ENCODE results near the gene SHF. TPM values are rescaled to one million over a fixed set of nuclear protein-coding genes. Genes with fewer than 3 reads are reported as not detected.
A peak's percentile ranks its signal among the peaks of the same experiment; 100 is the strongest.

Gene SHF
- total RNA-seq, 1 donor from 2014 or later: 4.6 TPM

- no peak overlapping the region for H3K4me3 Mint-ChIP-seq (ENCODE audit: unreplicated experiment)
- Histone ChIP-seq H3K4me1 (ENCODE audit: insufficient read depth, low read length) (peaks cover 5% of the 10 kb centered on the region), H3K4me3 (ENCODE audit: insufficient read depth, low read depth, low read length) (no peak overlapping the region), H3K79me2 (ENCODE audit: insufficient read depth, low read length) (no peaks in the 10 kb centered on the region), H3K9me3 (ENCODE audit: insufficient read depth, low read depth, low read length) (no peaks in the 10 kb centered on the region), H4K20me1 (ENCODE audit: insufficient read depth, low read length) (no peaks in the 10 kb centered on the region), H3K9ac (ENCODE audit: low read length) (no peak overlapping the region), H3K4me2 (ENCODE audit: low read length) (no peak overlapping the region), H3K36me3 (ENCODE audit: insufficient read depth, low read length) (no peaks in the 10 kb centered on the region), H3K27ac (ENCODE audit: low read depth, low read length) (no peak overlapping the region), H3K27me3 (ENCODE audit: insufficient read depth, low read length) (no peaks in the 10 kb centered on the region), H2AFZ (ENCODE audit: low read depth, low read length) (no peak overlapping the region)
- no peak overlapping the region for H3K27ac Mint-ChIP-seq (ENCODE audit: unreplicated experiment)
- H3K27me3 Mint-ChIP-seq (ENCODE audit: low read depth, unreplicated experiment): no peaks in the 10 kb centered on the region
- no peaks in the 10 kb centered on the region for H3K9me3 Mint-ChIP-seq (ENCODE audit: unreplicated experiment)
- no peak for DNase-seq (ENCODE audit: low read depth)
- H3K4me1 Mint-ChIP-seq (ENCODE audit: low read depth, unreplicated experiment): peaks cover 5% of the 10 kb centered on the region
- FAIRE-seq: no peak
- TF ChIP-seq CTCF (IDR thresholded peaks at IDR 0.05; ENCODE audit: insufficient read depth, low read depth, low read length) (no peak), EZH2 (IDR thresholded peaks at IDR 0.05; ENCODE audit: insufficient read depth, low read length) (no peak)
- H3K36me3 Mint-ChIP-seq (ENCODE audit: low read depth, unreplicated experiment): peaks cover 7% of the 10 kb centered on the region
Observed at GRCh38 chr15:45168751-45169551, 18.8 kb downstream of the SHF start.

- Histone ChIP-seq H3K9ac (ENCODE audit: low read length) (no peak overlapping the region), H3K36me3 (ENCODE audit: insufficient read depth, low read length) (no peaks in the 10 kb centered on the region), H3K4me2 (ENCODE audit: low read length) (no peak overlapping the region), H4K20me1 (ENCODE audit: insufficient read depth, low read length) (no peaks in the 10 kb centered on the region), H3K27ac (ENCODE audit: low read depth, low read length) (no peak overlapping the region), H3K4me1 (ENCODE audit: insufficient read depth, low read length) (peaks cover 9% of the 10 kb centered on the region), H3K79me2 (ENCODE audit: insufficient read depth, low read length) (no peaks in the 10 kb centered on the region), H3K4me3 (ENCODE audit: insufficient read depth, low read depth, low read length) (no peak overlapping the region), H3K9me3 (ENCODE audit: insufficient read depth, low read depth, low read length) (no peaks in the 10 kb centered on the region), H3K27me3 (ENCODE audit: insufficient read depth, low read length) (no peaks in the 10 kb centered on the region), H2AFZ (ENCODE audit: low read depth, low read length) (no peak overlapping the region)
- Mint-ChIP-seq H3K4me1 (ENCODE audit: low read depth, unreplicated experiment) (peaks cover 5% of the 10 kb centered on the region), H3K27ac (ENCODE audit: unreplicated experiment) (peak overlapping the region; percentile 38), H3K9me3 (ENCODE audit: unreplicated experiment) (no peaks in the 10 kb centered on the region), H3K36me3 (ENCODE audit: low read depth, unreplicated experiment) (peaks cover 7% of the 10 kb centered on the region), H3K27me3 (ENCODE audit: low read depth, unreplicated experiment) (no peaks in the 10 kb centered on the region), H3K4me3 (ENCODE audit: unreplicated experiment) (no peak overlapping the region)
- DNase-seq (ENCODE audit: low read depth) (no peak), FAIRE-seq (no peak)
- TF ChIP-seq EZH2 (IDR thresholded peaks at IDR 0.05; ENCODE audit: insufficient read depth, low read length) (no peak), CTCF (IDR thresholded peaks at IDR 0.05; ENCODE audit: insufficient read depth, low read depth, low read length) (no peak)
Observed at GRCh38 chr15:45168286-45168685, 19.5 kb downstream of the SHF start.

- Mint-ChIP-seq H3K27me3 (ENCODE audit: low read depth, unreplicated experiment) (no peaks in the 10 kb centered on the region), H3K27ac (ENCODE audit: unreplicated experiment) (no peak overlapping the region), H3K9me3 (ENCODE audit: unreplicated experiment) (no peaks in the 10 kb centered on the region), H3K4me3 (ENCODE audit: unreplicated experiment) (peak overlapping the region; percentile 40), H3K4me1 (ENCODE audit: low read depth, unreplicated experiment) (peaks cover 8% of the 10 kb centered on the region), H3K36me3 (ENCODE audit: low read depth, unreplicated experiment) (peaks cover 5% of the 10 kb centered on the region)
- no peaks in the 10 kb centered on the region for H3K27me3 ChIP-seq (ENCODE audit: insufficient read depth, low read length)
- no peak overlapping the region for H3K27ac ChIP-seq (ENCODE audit: low read depth, low read length)
- H3K9ac ChIP-seq (ENCODE audit: low read length): peak overlapping the region; percentile 98
- H3K36me3 ChIP-seq (ENCODE audit: insufficient read depth, low read length): no peaks in the 10 kb centered on the region
- no peaks in the 10 kb centered on the region for H3K9me3 ChIP-seq (ENCODE audit: insufficient read depth, low read depth, low read length)
- no peaks in the 10 kb centered on the region for H3K79me2 ChIP-seq (ENCODE audit: insufficient read depth, low read length)
- peaks cover 14% of the 10 kb centered on the region for H3K4me1 ChIP-seq (ENCODE audit: insufficient read depth, low read length)
- DNase-seq (ENCODE audit: low read depth) (no peak), FAIRE-seq (no peak)
- peak overlapping the region; percentile 95 for H3K4me2 ChIP-seq (ENCODE audit: low read length)
- H2AFZ ChIP-seq (ENCODE audit: low read depth, low read length): peak overlapping the region; percentile 48
- H3K4me3 ChIP-seq (ENCODE audit: insufficient read depth, low read depth, low read length): peak overlapping the region; percentile 75
- no peak for TF ChIP-seq EZH2 (IDR thresholded peaks at IDR 0.05; ENCODE audit: insufficient read depth, low read length)
- TF ChIP-seq CTCF (IDR thresholded peaks at IDR 0.05; ENCODE audit: insufficient read depth, low read depth, low read length): no peak
- H4K20me1 ChIP-seq (ENCODE audit: insufficient read depth, low read length): no peaks in the 10 kb centered on the region
Observed at GRCh38 chr15:45167631-45168205, 20.0 kb downstream of the SHF start.
